Measurements from ENCODE around the gene TIGD6.
"Not testable (repeated sequence)": the region's sequence is repeated elsewhere in the genome, so short reads cannot be mapped to it uniquely, and the experiment has no call there.

TIGD6 gene

DNA sequence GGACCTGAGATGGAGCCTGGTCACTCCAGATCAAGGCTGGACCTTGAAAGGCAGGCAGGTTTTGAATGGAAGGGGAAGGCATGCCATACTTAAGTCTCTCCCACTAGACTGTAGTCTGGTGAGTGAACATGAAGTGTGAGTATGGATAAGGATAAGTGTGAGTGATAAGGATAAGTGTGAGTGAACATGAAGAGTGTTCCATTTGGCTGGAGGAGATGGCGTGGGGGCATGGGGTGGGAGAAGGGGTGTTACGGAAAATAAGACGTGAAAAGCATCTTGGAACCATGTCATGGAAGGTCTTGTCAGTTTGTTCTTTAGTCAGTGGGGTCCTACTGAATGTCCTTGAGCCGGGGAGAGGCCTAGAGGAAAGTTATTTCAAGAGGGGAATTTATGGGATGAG is 32.9 kb upstream of the TIGD6 start:
- Histone ChIP-seq H3K36me3 (ENCODE audit: control insufficient read depth in 1 of 2, insufficient read depth in 2 of 2, low read length in 2 of 2) (peaks cover 60 to 69% of the 10 kb centered on the region in 2 donors), H3K27me3 (ENCODE audit: low read depth, low read length) (no peaks in the 10 kb centered on the region), H3K27ac (ENCODE audit: low read length) (no peak overlapping the region), H3K4me1 (ENCODE audit: control insufficient read depth in 1 of 2, insufficient read depth in 2 of 2, low read length in 2 of 2) (peaks cover 0 to 13% of the 10 kb centered on the region in 2 donors), H3K4me3 (ENCODE audit: low read depth in 1 of 2, low read length in 2 of 2) (no peak overlapping the region), H3K9me3 (ENCODE audit: control insufficient read depth in 1 of 2, low read length in 2 of 2) (no peaks in the 10 kb centered on the region)

DNA sequence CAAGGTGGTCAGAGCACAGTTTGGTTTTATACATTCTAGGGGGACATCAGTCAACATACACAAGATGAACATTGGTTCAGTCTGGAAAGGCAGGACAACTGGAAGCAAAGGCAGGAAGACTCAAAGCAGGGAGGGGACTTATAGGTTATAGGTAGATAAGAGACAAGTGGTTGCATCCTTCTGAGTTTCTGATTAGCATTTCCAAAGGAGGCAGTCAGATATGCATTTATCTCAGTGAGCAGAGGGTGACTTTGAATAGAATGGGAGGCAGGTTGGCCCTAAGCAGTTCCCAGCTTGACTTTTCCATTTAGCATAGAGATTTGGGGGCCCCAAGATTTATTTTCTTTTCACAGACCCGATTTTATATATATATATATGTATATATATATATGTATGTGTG is 27.6 kb upstream of the TIGD6 start:
- H3K27me3 ChIP-seq (ENCODE audit: low read depth, low read length); H3K27ac ChIP-seq (ENCODE audit: low read length); H3K4me3 ChIP-seq (ENCODE audit: low read depth in 1 of 2, low read length in 2 of 2); H3K9me3 ChIP-seq (ENCODE audit: control insufficient read depth in 1 of 2, low read length in 2 of 2); H3K4me1 ChIP-seq (ENCODE audit: control insufficient read depth in 1 of 2, insufficient read depth in 2 of 2, low read length in 2 of 2): not testable (repeated sequence)
- peaks cover 50 to 53% of the 10 kb centered on the region in 2 donors for H3K36me3 ChIP-seq (ENCODE audit: control insufficient read depth in 1 of 2, insufficient read depth in 2 of 2, low read length in 2 of 2)

DNA sequence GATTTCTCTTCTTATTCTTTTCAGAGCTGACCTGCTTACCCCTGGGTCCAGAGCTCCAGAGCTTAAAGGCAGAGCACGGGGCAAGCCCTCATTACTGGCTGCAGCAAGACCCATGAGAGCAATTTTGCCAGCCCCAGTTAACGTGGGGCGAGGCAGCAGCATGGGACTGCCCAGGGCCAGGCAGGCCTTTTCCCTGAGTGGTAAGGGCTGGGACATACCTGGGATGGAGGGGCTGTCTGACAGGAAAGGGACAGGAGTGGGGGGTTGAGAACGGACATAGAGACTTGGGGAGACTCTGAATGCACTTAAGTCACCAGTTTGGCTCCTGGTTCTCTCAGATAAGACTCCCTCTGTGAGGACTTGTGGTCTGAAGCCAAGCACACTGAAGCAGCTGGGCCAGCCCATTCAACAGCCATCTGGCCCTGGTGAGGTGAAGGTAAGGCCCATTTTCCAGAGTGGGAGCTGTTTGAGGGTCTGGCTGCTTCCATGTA is 26.3 kb upstream of the TIGD6 start:
- Histone ChIP-seq H3K36me3 (ENCODE audit: control insufficient read depth in 1 of 2, insufficient read depth in 2 of 2, low read length in 2 of 2) (peaks cover 38 to 44% of the 10 kb centered on the region in 2 donors), H3K27me3 (ENCODE audit: low read depth, low read length) (no peaks in the 10 kb centered on the region), H3K27ac (ENCODE audit: low read length) (no peak overlapping the region), H3K4me3 (ENCODE audit: low read depth in 1 of 2, low read length in 2 of 2) (no peak overlapping the region), H3K4me1 (ENCODE audit: control insufficient read depth in 1 of 2, insufficient read depth in 2 of 2, low read length in 2 of 2) (peaks cover 0 to 14% of the 10 kb centered on the region in 2 donors), H3K9me3 (ENCODE audit: control insufficient read depth in 1 of 2, low read length in 2 of 2) (no peaks in the 10 kb centered on the region)

DNA sequence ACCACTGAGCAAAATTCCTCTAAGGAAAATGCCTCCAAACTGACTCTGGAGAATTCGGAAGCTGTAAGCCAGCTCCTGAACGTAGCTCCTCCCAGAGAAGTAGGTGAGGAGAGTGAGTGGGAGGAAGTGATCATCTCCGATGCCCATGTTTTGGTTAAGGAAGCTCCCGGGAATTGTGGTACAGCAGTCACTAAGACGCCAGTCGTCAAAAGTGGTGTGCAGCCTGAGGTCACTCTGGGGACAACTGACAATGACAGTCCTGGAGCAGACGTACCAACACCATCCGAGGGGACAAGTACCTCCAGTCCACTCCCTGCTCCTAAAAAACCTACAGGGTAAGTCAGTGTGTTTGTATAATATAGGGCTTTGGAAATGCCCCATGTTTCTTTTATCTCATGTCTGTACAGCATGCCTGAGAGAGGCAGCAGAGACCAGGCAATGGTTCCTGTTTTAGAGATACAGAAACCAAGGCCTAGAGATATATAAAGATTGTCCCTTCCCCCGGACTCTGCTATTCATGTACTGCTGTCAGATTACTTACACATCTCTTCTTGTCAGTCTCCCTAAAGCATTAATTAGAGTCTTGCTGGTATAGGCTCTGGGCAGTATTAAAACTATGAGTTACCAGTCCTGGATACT is 24.0 kb upstream of the TIGD6 start:
- H3K27ac ChIP-seq (ENCODE audit: low read length), result no peak overlapping the region
- H3K4me3 ChIP-seq (ENCODE audit: low read depth in 1 of 2, low read length in 2 of 2), result no peak overlapping the region
- H3K36me3 ChIP-seq (ENCODE audit: control insufficient read depth in 1 of 2, insufficient read depth in 2 of 2, low read length in 2 of 2), result peaks cover 40 to 55% of the 10 kb centered on the region in 2 donors
- no peaks in the 10 kb centered on the region for H3K27me3 ChIP-seq (ENCODE audit: low read depth, low read length)
- H3K4me1 ChIP-seq (ENCODE audit: control insufficient read depth in 1 of 2, insufficient read depth in 2 of 2, low read length in 2 of 2), result peaks cover 0 to 18% of the 10 kb centered on the region in 2 donors
- H3K9me3 ChIP-seq (ENCODE audit: control insufficient read depth in 1 of 2, low read length in 2 of 2), result no peaks in the 10 kb centered on the region

GRCh38 chr5:150023136-150023535 is 22.7 kb upstream of the TIGD6 start:
- H3K4me1 ChIP-seq (ENCODE audit: control insufficient read depth in 1 of 2, insufficient read depth in 2 of 2, low read length in 2 of 2), result peaks cover 0 to 18% of the 10 kb centered on the region in 2 donors
- H3K36me3 ChIP-seq (ENCODE audit: control insufficient read depth in 1 of 2, insufficient read depth in 2 of 2, low read length in 2 of 2), result peaks cover 53 to 65% of the 10 kb centered on the region in 2 donors
- H3K9me3 ChIP-seq (ENCODE audit: control insufficient read depth in 1 of 2, low read length in 2 of 2), result no peaks in the 10 kb centered on the region
- H3K27me3 ChIP-seq (ENCODE audit: low read depth, low read length), result no peaks in the 10 kb centered on the region
- H3K4me3 ChIP-seq (ENCODE audit: low read depth in 1 of 2, low read length in 2 of 2), result no peak overlapping the region
- no peak overlapping the region for H3K27ac ChIP-seq (ENCODE audit: low read length)

- Histone ChIP-seq H3K36me3 (ENCODE audit: control insufficient read depth in 1 of 2, insufficient read depth in 2 of 2, low read length in 2 of 2) (peaks cover 55 to 66% of the 10 kb centered on the region in 2 donors), H3K9me3 (ENCODE audit: control insufficient read depth in 1 of 2, low read length in 2 of 2) (no peaks in the 10 kb centered on the region), H3K4me1 (ENCODE audit: control insufficient read depth in 1 of 2, insufficient read depth in 2 of 2, low read length in 2 of 2) (peaks cover 0 to 18% of the 10 kb centered on the region in 2 donors), H3K27ac (ENCODE audit: low read length) (no peak overlapping the region), H3K4me3 (ENCODE audit: low read depth in 1 of 2, low read length in 2 of 2) (no peak overlapping the region), H3K27me3 (ENCODE audit: low read depth, low read length) (no peaks in the 10 kb centered on the region)
Measured at GRCh38 chr5:150022681-150023080, 22.2 kb upstream of the TIGD6 start.

DNA sequence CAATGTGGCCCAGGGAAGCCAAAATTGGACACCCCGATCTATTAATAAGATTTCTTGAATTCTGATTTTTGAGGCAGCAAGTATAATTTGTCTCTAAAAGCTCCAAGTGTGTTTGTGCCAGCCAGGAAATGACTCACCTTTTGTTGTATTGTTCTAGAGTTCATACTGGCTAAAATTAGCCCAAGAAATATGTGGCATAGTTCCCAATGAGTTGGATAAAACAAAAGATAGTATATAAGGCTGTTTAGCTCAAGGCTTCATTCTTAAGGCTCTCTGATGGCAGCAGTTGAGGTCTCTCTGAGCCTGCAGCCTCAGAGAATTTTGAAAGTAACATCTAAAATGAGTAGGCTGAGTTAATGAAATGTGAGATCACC is 21.7 kb upstream of the TIGD6 start:
- peaks cover 0 to 18% of the 10 kb centered on the region in 2 donors for H3K4me1 ChIP-seq (ENCODE audit: control insufficient read depth in 1 of 2, insufficient read depth in 2 of 2, low read length in 2 of 2)
- H3K27me3 ChIP-seq (ENCODE audit: low read depth, low read length), result no peaks in the 10 kb centered on the region
- peaks cover 55 to 62% of the 10 kb centered on the region in 2 donors for H3K36me3 ChIP-seq (ENCODE audit: control insufficient read depth in 1 of 2, insufficient read depth in 2 of 2, low read length in 2 of 2)
- H3K4me3 ChIP-seq (ENCODE audit: low read depth in 1 of 2, low read length in 2 of 2), result no peak overlapping the region
- H3K27ac ChIP-seq (ENCODE audit: low read length), result no peak overlapping the region
- no peaks in the 10 kb centered on the region for H3K9me3 ChIP-seq (ENCODE audit: control insufficient read depth in 1 of 2, low read length in 2 of 2)

- H3K36me3 ChIP-seq (ENCODE audit: control insufficient read depth in 1 of 2, insufficient read depth in 2 of 2, low read length in 2 of 2), result peaks cover 49 to 58% of the 10 kb centered on the region in 2 donors
- no peaks in the 10 kb centered on the region for H3K27me3 ChIP-seq (ENCODE audit: low read depth, low read length)
- H3K4me3 ChIP-seq (ENCODE audit: low read depth in 1 of 2, low read length in 2 of 2), result no peak overlapping the region
- H3K4me1 ChIP-seq (ENCODE audit: control insufficient read depth in 1 of 2, insufficient read depth in 2 of 2, low read length in 2 of 2), result peaks cover 0 to 18% of the 10 kb centered on the region in 2 donors
- no peak overlapping the region for H3K27ac ChIP-seq (ENCODE audit: low read length)
- no peaks in the 10 kb centered on the region for H3K9me3 ChIP-seq (ENCODE audit: control insufficient read depth in 1 of 2, low read length in 2 of 2)
Measured at GRCh38 chr5:150021491-150022157, 21.2 kb upstream of the TIGD6 start.

GRCh38 chr5:150020249-150020648 is 19.8 kb upstream of the TIGD6 start:
- H3K27me3 ChIP-seq (ENCODE audit: low read depth, low read length), result no peaks in the 10 kb centered on the region
- H3K27ac ChIP-seq (ENCODE audit: low read length), result no peak overlapping the region
- H3K4me1 ChIP-seq (ENCODE audit: control insufficient read depth in 1 of 2, insufficient read depth in 2 of 2, low read length in 2 of 2), result peaks cover 0 to 18% of the 10 kb centered on the region in 2 donors
- peaks cover 51 to 65% of the 10 kb centered on the region in 2 donors for H3K36me3 ChIP-seq (ENCODE audit: control insufficient read depth in 1 of 2, insufficient read depth in 2 of 2, low read length in 2 of 2)
- peaks cover 0 to 3% of the 10 kb centered on the region in 2 donors for H3K9me3 ChIP-seq (ENCODE audit: control insufficient read depth in 1 of 2, low read length in 2 of 2)
- H3K4me3 ChIP-seq (ENCODE audit: low read depth in 1 of 2, low read length in 2 of 2), result no peak overlapping the region

DNA sequence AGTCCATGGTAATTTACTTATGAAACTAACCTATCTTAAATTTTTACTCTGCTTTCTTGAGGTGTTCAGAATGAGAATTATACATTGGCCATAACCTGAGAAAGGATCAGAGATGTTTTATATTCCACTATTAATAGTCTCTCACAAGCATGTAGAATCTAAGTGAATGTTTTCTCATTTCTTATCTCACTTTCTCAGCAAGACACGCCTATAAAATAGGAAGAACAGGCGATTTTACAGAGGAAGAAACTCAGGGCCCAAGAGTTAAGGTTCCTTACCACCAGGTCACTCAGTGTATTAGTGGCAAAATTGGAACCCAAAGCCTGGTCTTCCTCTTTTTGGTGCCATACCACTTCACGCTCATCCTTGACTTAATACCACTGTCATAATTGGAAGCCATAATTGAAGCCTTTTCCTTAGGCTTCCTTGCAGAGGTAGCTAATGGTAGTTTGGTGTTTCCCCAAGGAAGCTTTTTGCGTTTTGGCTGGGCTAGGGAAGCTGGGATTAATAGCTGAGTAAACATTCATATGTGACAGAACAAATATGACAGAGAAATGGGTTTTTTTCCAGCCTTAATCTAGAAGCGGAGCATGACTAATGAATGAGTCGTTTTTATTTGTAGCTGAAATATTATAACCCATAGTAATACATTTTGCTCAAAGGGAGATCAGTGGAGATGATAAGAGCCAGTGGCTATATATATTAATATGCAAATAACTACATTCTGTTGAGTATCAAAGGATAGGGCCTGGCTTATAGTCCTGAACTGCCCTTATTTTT is 17.0 kb upstream of the TIGD6 start:
- peaks cover 56 to 73% of the 10 kb centered on the region in 2 donors for H3K36me3 ChIP-seq (ENCODE audit: control insufficient read depth in 1 of 2, insufficient read depth in 2 of 2, low read length in 2 of 2)
- H3K27ac ChIP-seq (ENCODE audit: low read length), result no peak overlapping the region
- H3K9me3 ChIP-seq (ENCODE audit: control insufficient read depth in 1 of 2, low read length in 2 of 2), result peaks cover 0 to 8% of the 10 kb centered on the region in 2 donors
- H3K4me1 ChIP-seq (ENCODE audit: control insufficient read depth in 1 of 2, insufficient read depth in 2 of 2, low read length in 2 of 2), result peaks cover 0 to 11% of the 10 kb centered on the region in 2 donors
- H3K27me3 ChIP-seq (ENCODE audit: low read depth, low read length), result no peaks in the 10 kb centered on the region
- no peak overlapping the region for H3K4me3 ChIP-seq (ENCODE audit: low read depth in 1 of 2, low read length in 2 of 2)

GRCh38 chr5:150016537-150016936 is 16.1 kb upstream of the TIGD6 start:
- H3K4me1 ChIP-seq (ENCODE audit: control insufficient read depth in 1 of 2, insufficient read depth in 2 of 2, low read length in 2 of 2), result peaks cover 0 to 3% of the 10 kb centered on the region in 2 donors
- H3K9me3 ChIP-seq (ENCODE audit: control insufficient read depth in 1 of 2, low read length in 2 of 2), result peaks cover 0 to 8% of the 10 kb centered on the region in 2 donors
- no peaks in the 10 kb centered on the region for H3K27me3 ChIP-seq (ENCODE audit: low read depth, low read length)
- H3K27ac ChIP-seq (ENCODE audit: low read length), result no peak overlapping the region
- H3K4me3 ChIP-seq (ENCODE audit: low read depth in 1 of 2, low read length in 2 of 2), result no peak overlapping the region
- H3K36me3 ChIP-seq (ENCODE audit: control insufficient read depth in 1 of 2, insufficient read depth in 2 of 2, low read length in 2 of 2), result peaks cover 63 to 78% of the 10 kb centered on the region in 2 donors

Data from muscle layer of duodenum (tissue), 2 donors.